ENCODE measurements around the gene OGFOD3. TPM values are rescaled to one million over a fixed set of nuclear protein-coding genes. Genes with fewer than 3 reads are reported as not detected.
"Not testable (repeated sequence)": the region's sequence is repeated elsewhere in the genome, so short reads cannot be mapped to it uniquely, and the experiment has no call there.

Gene OGFOD3
- total RNA-seq, 1 experiment from 2014 or later, result 68.3 TPM

DNA sequence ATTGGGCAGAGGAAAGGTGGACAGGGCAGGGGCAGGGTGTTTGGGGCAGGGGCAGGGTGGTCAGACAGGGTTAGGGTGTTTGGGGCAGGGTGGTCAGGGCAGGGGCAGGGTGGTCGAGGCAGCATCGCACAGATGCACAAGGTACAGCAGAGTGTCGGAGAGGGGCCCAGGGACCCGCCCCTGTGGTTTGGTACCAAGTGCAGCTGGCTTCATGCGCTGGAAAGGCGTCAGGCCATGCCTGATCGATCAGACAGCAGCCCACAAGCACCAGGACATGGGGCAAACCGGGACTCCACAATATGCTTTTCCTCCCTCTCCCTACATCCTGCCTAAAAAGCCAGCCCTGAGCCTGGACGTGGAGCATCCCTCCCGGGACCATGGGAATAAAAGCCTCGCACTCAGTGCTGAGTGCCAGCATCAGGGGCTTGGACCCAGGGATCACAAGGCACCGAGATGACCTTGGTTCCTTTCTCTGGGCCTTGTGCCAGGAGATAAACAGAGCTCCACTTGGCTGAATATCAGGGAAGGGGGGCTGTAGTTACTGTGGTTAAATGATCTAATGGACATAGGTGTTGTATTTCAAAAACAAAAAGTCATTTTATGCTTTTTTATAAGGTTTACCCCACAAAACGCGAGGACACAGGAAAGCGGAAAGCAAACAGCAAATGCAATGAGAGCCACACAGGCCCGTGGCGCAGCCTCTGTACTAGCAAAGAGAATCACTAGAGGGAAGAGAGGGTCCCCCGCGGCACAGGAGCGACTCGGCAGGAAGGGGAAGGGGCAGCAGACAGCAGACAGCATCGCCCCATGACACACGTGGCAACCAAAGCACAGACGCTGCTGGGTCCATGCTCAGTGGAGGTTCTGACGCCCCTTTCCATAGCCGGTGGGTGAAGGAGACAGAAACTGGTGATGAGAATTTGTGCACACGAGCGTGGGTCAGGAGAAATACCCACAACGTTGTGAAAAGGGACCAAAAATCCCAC lies 5.6 kb downstream of the OGFOD3 start:
- in situ Hi-C loops (cut with HindIII; ENCODE audit: low pct_unique_long_range_greater_than_20kb, low sequenced_read_pairs), result loop anchor here (10.0 kb wide), 1 partner anchor 122 kb away; no protein-coding TSS in a partner anchor
- peak; percentile 33 for DNase-seq (ENCODE audit: low read depth)

DNA sequence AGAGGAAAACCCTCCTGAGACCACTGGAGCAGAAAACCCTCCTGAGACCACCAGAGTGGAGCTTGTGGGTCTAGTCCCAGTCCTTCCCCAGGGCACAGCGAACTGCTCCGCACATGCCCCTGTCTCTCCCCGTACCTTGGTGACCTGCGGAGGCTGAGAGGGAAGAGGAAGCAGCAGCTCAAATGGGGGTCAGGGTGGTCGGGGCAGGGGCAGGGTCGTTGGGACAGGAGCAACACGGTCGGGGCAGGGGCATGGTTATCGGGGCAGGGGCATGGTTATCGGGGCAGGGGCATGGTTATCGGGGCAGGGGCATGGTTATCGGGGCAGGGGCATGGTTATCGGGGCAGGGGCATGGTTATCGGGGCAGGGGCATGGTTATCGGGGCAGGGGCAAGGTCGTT lies 6.3 kb downstream of the OGFOD3 start:
- not testable (repeated sequence) for DNase-seq (ENCODE audit: low read depth)
- in situ Hi-C loops (cut with HindIII; ENCODE audit: low pct_unique_long_range_greater_than_20kb, low sequenced_read_pairs), result loop anchor here (10.0 kb wide), 1 partner anchor 123 kb away; no protein-coding TSS in a partner anchor

DNA sequence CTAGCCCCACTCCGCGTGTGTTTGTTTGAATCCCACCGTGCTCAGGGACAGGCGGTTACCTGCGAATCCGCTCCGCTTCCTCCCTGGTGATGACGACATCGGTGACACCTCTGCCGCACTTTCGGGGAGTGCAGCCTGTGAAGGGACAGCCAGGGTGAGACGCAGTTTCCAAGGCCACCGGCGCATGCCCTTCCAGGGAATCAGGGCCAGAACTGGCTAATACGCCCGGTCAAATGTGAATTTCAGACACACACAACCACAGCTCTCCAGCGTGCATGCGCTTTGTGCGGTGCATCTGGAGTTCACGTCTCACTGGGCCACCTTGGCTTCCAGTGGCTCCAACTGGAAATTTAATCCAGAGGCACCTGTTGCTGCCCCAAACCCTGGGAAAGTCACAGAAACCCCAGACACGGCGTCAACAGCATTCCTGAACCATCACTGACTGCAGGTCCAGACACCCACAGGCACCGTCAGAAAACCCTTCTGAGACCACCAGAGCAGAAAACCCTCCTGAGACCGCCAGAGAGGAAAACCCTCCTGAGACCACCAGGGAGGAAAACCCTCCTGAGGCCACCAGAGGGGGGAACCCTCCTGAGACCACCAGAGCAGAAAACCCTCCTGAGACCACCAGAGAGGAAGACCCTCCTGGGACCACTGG lies 6.9 kb downstream of the OGFOD3 start:
- in situ Hi-C loops (cut with HindIII; ENCODE audit: low pct_unique_long_range_greater_than_20kb, low sequenced_read_pairs), result loop anchor here (10.0 kb wide), 1 partner anchor 123 kb away; no protein-coding TSS in a partner anchor
- no peak for DNase-seq (ENCODE audit: low read depth)

DNA sequence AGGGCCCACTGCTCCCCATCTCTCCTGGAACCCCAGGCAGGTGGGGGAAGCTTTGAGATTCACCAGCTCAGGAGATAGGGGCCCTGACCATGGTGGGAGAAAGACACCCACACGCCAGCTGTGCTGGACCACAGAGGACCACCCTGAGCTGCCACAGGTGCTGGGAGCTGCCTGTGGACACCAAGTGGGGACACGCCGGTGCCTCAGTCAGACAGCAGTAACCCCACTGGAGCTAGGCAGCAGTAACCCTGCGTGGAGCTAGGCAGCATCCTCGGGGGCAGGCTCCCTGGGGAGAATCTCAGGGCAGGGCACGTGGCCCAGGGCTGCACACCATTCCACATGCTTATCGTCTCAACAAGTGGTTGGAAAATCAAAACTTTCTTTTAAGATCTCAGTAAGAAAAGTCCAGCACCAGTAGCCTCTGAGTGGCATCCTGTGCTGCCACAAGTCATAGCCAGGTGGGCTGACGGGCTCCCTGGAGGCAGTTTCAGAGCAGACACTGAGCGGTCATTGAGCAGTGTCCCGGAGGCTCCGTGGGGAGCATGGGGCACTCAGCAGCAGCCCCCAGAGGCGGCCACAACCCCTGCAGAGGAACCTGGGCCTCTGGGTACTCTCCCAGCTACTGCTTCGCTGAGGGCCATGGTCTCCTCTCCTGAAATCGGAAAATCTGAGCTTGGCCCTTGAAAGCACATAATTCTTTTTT lies 8.2 kb downstream of the OGFOD3 start:
- no peak for DNase-seq (ENCODE audit: low read depth)
- in situ Hi-C loops (cut with HindIII; ENCODE audit: low pct_unique_long_range_greater_than_20kb, low sequenced_read_pairs), result loop anchor here (10.0 kb wide), 1 partner anchor 125 kb away; no protein-coding TSS in a partner anchor

DNA sequence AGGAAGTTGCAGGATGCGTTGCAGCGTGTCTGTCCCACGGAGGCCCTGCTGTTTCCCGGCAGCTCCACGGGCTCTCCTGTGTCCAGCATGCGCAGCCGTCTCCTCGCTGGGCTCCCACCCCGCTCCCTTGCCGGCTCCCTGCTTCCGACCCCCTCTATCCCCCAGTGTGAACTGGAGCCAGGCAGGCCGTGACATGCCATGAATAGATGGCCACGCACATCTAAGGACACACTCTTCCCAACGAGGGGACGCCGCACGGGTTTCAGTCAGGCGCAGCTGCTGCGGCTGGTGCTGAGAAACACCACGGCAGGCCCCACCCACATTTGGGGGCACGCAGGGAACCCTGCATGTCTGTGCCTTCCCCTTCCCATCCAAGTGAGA lies 9.5 kb downstream of the OGFOD3 start:
- DNase-seq (ENCODE audit: low read depth), result no peak
- in situ Hi-C loops (cut with HindIII; ENCODE audit: low pct_unique_long_range_greater_than_20kb, low sequenced_read_pairs), result no loop called here

DNA sequence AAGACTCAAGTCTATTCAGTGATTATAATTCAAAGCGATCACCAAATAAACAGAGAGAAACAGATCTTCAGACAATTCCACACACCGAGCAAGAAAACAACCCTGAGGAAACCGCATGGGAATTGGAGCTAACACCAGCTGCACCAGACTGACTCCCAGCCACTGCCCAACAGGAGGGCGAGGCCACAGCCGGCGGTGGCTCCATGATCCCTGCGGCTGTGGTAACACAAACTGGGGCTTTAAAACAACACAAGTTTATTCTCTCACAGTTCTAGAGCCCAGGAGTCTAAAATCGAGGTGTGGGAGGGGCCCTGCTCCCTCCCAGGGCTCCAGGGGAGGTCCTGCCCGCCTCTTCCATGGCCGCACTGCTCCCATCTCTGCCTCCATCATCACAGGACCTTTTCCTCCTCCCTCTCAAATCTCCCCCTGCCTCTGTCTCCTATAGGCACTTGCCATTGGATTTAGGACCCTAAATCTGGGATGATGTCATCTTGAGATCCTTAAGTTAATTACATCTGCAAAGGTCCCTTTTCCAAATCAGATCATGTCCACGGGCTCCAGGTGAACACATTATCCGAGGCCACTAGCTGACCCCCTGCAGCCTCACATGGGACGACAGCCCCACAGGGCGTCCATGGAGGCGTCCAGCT lies 10.0 kb downstream of the OGFOD3 start:
- no peak for DNase-seq (ENCODE audit: low read depth)
- in situ Hi-C loops (cut with HindIII; ENCODE audit: low pct_unique_long_range_greater_than_20kb, low sequenced_read_pairs), result no loop called here

DNA sequence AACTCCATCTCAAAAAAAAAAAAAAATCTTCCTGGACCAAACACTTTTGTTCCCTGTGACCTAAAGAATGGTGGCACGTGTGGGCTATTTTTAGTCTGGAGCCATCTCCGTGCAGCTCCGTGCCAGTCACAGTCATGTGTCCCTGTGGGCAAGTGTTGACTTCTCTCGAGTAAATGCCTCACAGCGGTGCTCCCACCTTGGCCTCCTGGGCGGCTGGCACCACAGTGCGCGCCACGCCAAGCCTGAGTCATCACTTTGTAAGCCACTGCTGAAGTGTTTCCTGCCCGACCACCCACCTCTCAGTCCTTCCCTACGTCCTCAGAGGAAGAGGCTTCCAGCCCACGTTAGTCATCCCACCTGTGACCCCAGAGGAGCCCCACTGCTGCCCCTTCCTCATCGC lies 11.1 kb downstream of the OGFOD3 start:
- peak; percentile 77 for DNase-seq (ENCODE audit: low read depth)
- in situ Hi-C loops (cut with HindIII; ENCODE audit: low pct_unique_long_range_greater_than_20kb, low sequenced_read_pairs), result no loop called here

DNA sequence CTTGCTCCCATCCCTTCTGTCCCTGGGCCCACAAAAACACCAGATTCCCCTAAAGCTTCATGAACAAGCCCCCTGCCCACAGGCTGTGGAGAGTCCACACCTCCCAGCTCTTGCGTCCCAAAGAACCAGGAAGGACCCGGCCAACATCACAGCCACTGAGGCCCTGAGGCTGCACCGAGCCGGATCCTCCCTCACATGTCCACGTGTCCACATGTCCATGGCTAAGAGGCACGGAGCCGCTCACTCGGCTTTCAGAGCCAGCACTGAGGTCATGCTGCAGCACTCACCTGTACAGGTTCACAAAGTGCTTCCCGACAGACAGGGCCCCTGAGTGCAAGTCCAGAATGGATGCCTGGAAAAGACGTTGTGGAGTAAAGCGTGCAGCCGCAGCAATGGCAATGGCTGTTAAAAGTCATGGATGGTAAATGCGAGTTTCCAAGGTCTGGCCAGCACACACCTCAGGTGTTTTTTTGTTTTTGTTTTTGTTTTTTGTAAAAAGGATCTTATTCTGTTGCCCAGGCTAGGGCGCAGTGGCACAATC lies 12.2 kb downstream of the OGFOD3 start:
- no peak for DNase-seq (ENCODE audit: low read depth)
- in situ Hi-C loops (cut with HindIII; ENCODE audit: low pct_unique_long_range_greater_than_20kb, low sequenced_read_pairs), result no loop called here

DNA sequence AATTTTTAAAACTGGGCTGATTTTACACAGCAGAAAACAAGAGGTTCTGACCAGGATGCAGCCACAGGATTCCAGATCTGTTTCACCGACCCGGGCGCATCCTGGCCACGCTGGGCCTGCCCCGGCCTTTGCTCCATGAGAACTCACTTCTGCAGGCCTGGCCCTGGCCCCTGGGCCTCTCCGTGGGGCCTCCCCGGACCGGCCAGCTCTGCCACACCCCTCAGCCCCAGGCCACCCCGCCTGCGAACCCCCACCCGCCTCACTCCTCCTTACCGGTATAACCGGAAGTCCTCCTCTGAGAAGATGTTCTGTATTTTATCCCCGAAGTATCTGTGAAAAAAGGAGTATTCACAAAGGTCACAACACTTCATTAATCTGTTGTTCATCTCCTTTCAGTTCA lies 13.3 kb downstream of the OGFOD3 start:
- no peak for DNase-seq (ENCODE audit: low read depth)
- in situ Hi-C loops (cut with HindIII; ENCODE audit: low pct_unique_long_range_greater_than_20kb, low sequenced_read_pairs), result no loop called here

DNA sequence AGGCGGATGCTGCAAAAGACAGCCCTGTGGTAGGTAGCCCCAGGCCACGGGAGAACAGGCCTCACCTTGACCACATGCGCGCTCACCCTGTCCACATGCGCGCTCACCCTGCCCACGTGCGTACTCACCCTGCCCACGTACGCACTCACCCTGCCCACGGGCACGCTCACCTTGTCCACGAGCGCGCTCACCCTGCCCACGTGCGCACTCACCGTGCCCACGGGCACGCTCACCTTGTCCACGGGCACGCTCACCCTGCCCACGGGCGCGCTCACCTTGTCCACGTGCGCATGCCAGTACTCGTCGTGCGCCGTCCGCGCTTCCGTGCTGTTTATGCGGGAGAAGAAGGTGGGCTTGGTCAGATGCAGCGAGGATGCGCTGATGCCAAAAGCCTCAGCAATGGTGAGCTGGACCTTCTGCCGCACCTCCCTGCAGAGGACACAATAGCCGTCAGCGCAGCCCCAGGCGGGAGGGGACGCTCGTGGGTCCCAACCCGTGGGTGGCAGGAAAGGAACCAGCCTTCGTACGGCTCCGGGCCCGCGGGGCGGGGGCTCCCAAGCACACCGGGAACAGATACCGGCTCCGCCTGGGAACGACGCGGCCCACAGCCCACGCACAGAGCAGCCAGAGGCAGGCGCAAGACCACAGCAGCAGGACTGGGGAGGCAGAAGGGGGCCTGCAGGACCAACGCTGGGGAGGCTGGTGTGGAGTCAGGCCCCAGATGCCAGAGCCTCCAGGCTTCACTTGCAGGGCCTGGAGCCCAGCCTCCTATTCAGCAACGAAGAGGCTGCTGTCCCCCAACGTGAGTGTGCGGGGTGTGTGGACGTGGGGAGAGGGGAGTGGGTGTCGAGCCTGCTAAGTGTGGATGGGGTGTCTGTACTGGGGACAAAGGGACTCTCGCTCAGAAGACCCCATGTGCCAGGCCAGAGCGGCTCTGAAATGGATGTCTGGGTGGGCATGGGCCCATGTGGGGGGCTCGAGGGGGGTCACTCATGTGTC lies 14.4 kb downstream of the OGFOD3 start:
- in situ Hi-C loops (cut with HindIII; ENCODE audit: low pct_unique_long_range_greater_than_20kb, low sequenced_read_pairs), result no loop called here
- DNase-seq (ENCODE audit: low read depth), result no peak

DNA sequence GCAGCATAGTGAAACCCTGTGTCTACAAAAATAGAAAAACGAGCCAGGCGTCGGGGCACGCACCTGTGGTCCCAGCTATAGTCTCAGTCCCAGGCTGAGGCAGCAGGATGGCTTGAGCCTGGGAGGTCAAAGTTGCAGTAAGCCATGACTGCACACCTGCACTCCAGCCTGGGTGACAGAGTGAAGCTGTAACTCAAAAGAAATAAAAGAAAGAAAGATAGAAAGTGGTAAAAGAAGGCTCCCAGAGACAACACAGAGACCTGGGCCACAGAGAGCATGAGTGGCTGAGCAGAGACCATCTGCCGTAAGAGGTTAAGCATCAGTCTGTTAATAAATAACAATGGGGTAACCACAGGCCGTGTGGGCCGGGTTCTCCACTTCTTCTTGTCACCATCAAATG lies 15.5 kb downstream of the OGFOD3 start:
- in situ Hi-C loops (cut with HindIII; ENCODE audit: low pct_unique_long_range_greater_than_20kb, low sequenced_read_pairs), result no loop called here
- DNase-seq (ENCODE audit: low read depth), result peak; percentile 47

DNA sequence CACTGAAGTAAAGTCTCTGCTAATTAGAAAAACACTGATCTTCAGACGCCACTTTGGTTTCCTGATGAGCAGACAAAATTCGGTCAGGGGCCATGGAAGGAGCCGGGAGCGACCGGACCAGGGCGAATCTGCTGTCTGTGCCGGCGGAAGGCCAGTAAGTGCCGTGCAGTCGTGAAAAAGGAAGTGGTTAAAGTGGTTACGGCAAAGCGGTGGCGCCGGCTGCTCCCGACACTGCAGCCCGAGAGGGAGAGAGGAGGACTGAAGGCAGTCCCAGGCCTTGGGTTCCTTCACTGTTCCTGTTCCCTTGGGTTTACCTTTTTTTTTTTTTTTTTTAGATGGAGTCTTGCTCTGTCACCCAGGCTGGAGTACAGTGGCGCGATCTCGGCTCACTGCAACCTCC lies 17.6 kb downstream of the OGFOD3 start:
- in situ Hi-C loops (cut with HindIII; ENCODE audit: low pct_unique_long_range_greater_than_20kb, low sequenced_read_pairs), result no loop called here
- DNase-seq (ENCODE audit: low read depth), result no peak

DNA sequence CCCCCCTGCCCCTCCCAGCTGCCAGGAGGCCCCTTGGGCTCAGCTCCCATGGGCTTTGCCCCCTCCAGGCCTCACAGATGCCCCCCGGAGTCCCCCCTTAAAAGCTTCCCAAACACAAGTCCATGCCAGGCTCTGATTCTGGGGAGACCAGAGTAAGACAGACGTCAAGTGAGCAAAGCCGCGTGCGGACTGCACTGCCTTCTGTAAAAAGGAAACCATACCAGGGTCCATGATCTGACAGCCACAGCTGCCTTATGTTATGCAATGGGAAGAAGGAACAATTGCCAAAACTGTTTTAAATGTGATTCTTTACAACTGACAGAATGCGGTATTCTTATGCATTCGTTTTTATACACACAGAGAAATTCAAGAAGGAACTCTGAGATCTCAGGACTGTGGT lies 18.2 kb downstream of the OGFOD3 start:
- in situ Hi-C loops (cut with HindIII; ENCODE audit: low pct_unique_long_range_greater_than_20kb, low sequenced_read_pairs), result no loop called here
- no peak for DNase-seq (ENCODE audit: low read depth)

DNA sequence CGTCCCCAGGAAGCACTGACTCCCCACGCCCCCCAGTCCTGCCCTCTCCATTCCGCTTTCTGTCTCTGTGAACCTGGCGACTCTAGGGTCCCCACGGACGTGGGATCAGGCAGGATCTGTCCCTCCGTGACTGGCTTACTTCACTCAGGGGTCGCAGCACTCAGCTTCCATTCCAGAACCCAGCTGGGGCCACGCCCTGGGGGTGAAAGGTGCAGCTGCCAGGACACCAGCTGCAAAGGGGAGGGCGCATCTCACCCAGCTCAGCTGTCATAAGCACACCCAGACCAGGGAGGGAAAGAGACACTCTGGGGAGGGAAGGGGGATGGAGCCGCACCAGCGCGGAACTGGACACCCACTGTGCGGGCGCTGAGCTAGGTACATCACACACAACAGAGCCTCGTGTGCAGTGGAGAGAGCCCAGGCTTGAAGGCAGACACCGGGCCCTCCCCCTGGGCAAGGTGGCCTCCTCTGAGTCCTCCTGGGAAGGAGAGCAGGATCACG lies 18.7 kb downstream of the OGFOD3 start:
- DNase-seq (ENCODE audit: low read depth), result no peak
- in situ Hi-C loops (cut with HindIII; ENCODE audit: low pct_unique_long_range_greater_than_20kb, low sequenced_read_pairs), result no loop called here

DNA sequence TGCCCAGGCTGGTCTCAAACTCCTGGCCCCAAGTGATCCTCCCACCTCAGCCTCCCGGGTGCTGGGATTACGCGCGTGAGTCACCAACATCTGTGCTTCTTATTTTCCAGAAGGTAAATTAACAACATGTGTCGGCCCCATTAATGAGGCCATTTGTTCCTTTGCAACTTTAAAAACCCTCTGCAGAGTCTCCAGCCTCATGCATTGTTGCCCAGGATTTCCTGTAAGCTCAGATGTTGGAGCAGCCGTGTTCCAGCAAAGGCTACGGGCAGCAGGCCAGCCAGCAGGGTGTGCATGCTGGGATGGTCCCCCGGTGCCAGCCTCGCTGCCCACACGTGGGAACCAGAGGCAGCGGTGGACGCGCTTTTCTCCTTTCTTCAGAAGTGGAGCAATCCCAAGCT lies 19.3 kb downstream of the OGFOD3 start:
- DNase-seq (ENCODE audit: low read depth), result no peak
- in situ Hi-C loops (cut with HindIII; ENCODE audit: low pct_unique_long_range_greater_than_20kb, low sequenced_read_pairs), result no loop called here

DNA sequence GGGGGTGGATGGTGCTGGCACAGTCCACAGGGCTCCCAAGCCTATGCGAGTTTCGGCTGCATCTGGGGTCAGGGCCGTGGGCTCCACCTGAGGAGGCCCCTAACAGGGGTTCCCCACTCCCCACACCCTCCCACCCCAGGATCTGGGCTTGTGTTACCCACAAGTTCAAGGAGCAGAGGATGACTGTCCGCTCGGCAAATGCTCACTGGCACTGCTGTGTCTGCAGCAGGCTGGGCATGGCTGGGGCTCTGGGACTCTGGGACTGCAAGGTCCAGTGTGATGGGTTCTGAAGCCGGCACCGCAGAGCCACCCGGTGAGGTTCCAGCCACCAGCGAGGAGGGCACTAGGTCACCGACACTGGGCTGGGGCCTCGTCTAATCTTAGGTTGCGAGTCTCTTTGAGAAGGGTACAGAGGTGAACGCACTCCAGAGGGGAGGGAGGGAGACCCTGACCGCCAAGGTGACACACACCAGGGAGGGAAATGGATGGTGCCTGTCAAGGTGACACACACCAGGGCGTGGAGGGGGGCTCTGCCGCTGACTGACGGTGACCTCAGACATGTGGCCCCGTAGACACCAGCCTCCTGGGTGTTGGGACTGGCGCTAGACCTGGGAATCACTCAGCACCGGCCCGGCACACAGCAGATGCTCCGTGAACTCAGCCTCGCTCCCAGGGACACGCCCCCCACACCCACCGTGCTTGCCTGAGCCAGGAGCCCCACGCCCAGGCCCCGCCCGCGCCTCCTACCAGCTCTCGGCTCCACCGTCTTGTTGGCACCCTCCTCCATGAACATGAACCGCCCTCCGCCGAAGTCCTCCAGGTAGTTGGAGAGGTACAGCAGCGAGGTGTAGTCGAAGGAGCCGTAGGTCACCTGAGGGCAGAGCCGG lies 20.7 kb downstream of the OGFOD3 start:
- no peak for DNase-seq (ENCODE audit: low read depth)
- in situ Hi-C loops (cut with HindIII; ENCODE audit: low pct_unique_long_range_greater_than_20kb, low sequenced_read_pairs), result no loop called here
